ENCODE results near the gene CACHD1. TPM values are rescaled to one million over a fixed set of nuclear protein-coding genes. Genes with fewer than 3 reads are reported as not detected.
"Not testable (repeated sequence)": the region's sequence is repeated elsewhere in the genome, so short reads cannot be mapped to it uniquely, and the experiment has no call there.

CACHD1 gene
- total RNA-seq, 1 experiment from 2014 or later, result under 0.01 TPM

DNA sequence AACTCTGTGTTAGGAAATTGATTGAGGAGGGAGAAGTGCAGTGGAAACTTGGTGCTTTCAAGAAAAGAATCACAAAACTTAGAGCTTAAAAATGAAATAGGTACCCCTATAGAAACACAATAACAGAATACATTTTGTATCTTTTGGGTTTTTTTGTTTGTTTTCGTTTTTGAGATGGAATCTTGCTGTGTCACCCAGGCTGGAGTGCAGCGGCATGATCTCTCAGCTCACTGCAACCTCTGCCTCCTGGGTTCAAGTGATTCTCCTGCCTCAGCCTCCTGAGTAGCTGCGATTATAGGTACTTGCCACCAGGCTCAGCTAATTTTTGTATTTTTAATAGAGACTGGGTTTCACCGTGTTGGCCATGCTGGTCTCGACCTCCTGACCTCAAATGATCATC, 223.5 kb downstream of the CACHD1 start:
- no peak for DNase-seq (ENCODE audit: low read depth)

DNA sequence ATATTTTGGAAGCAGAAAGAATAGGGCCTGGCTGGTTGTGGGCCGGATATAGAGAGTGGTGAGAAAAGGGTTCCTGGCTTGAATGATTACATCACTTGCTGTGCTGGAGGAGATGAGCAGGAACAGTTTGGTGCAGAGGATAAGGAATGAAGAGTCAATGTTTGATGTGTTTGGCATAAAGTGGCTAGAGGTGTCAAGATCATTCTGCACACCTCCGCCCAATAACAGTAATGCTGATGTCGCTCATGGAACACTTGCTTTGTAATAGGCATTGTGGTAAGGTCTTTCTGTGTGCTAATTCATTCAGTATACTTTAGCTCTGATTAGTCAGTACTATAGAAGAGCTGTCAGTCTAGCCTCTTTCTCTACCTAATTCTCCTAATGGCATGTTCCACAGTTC, 226.9 kb downstream of the CACHD1 start:
- DNase-seq (ENCODE audit: low read depth), result no peak

DNA sequence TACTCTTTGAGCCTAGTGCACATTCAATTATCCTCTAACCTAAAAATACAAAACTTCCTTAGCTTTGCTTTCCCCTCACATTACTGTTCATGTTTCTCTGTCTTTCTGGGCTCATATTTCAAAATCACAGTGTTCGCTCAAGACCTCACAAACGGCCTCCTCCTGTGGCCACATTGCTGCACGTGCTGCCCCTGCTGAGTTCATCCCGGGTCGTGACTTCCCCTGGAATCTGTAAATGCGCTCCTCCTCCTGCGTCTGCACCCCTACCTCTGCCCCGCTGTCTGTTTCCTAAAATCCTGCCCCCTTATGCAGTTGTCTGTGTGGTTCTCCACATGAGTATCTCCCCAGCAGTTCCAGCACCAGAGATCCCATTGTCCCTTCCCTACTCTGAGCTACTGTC, 229.4 kb downstream of the CACHD1 start:
- no peak for DNase-seq (ENCODE audit: low read depth)

DNA sequence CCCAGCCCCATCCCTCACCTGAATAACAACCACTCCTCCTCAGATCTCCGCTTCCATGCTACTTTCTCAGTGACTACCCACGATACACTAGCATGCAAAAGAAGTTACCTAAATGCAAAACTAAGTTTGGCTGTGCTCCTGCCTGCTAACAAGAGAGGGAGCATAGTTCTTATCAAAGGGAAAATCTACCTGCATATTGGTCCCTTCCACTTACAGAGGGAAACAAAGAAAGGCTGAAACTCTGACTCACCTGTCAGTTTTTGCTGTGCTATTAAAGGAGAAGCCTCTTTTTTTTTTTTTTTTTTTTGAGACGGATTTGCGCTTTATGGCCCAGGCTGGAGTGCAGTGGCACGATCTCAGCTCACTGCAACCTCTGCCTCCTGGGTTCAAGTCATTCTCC, 231.1 kb downstream of the CACHD1 start:
- no peak for DNase-seq (ENCODE audit: low read depth)

DNA sequence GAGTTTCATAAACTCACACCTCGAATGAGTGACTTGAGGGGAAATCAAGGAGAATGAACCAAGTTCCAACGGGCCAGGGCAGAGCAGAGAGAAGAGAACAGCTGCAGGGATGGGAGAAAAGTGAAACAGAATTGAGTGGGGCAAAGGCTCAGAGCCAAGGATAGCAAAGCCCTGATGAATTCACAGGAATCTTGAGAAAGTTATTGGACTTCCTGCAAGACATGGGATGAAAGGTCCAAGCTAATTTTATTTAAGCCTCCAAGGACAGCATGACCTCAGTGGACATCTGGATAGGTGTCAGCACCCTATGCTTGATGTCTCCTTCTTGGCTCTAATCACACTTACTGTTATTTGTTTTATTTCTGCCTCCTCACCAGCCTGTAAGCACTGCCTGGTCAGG, 232.0 kb downstream of the CACHD1 start:
- DNase-seq (ENCODE audit: low read depth), result no peak

GRCh38 chr1:64702670-64703069, 232.7 kb downstream of the CACHD1 start:
- not testable (repeated sequence) for DNase-seq (ENCODE audit: low read depth)

GRCh38 chr1:64703600-64703999, 233.7 kb downstream of the CACHD1 start:
- DNase-seq (ENCODE audit: low read depth), result no peak

DNA sequence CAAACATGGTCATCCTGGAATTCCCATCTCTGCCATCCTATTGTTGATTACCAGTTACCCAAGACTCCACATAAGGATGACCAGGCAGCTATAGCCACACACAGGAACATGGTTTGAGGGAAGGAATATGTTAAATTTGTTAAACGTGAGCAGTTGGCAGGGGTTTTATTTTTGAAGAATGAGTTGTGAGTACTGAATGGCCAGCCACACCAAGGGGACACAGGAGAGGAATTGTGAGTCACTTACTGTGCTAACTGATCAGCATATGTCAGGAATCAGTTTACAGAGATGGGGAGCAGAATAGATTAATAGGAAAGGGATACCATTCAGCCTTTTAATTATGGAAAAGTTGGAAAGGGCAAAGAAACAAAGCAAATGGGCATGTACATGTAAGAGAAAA, 235.7 kb downstream of the CACHD1 start:
- no peak for DNase-seq (ENCODE audit: low read depth)

DNA sequence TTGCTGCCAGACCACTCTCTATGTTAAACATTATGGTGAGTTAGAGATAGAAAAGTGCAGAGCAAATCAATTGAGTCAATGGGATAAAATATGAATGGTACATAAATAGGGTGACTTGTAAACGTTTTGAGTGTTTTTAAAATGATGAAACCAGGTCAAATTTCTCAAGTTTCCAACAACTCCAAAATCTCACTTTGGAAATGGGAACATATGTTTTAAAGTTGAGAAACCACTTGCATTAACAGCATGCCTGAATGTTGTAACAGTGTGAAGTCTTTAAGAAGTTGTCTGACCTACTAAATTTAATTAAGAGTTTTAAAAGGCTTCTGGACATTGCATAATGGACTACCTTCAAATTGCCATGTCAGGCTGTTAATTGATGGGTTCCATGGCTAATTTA, 241.3 kb downstream of the CACHD1 start:
- no peak for DNase-seq (ENCODE audit: low read depth)

- no peak for DNase-seq (ENCODE audit: low read depth)
Measured at GRCh38 chr1:64712049-64712448, 242.1 kb downstream of the CACHD1 start.

GRCh38 chr1:64715186-64715585, 245.3 kb downstream of the CACHD1 start:
- DNase-seq (ENCODE audit: low read depth), result no peak

DNA sequence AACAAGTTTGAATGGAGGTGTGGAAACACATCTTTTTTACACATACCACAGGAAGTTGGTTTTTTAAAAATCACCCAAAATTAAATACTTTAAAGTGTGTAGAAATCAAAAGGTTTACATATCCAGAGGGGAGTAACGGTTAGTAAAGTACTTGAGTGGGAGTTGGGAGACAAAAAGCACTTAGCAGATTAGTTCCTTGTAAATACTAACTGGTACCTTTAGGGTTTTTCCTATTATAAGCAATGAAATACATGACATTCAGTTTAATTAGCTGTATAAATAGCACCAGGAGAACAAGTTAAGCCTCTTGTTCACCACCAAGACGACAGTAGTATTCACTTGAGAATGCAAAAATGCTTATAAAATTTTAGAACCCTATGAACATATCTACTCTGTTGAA, 251.2 kb downstream of the CACHD1 start:
- no peak for DNase-seq (ENCODE audit: low read depth)

DNA sequence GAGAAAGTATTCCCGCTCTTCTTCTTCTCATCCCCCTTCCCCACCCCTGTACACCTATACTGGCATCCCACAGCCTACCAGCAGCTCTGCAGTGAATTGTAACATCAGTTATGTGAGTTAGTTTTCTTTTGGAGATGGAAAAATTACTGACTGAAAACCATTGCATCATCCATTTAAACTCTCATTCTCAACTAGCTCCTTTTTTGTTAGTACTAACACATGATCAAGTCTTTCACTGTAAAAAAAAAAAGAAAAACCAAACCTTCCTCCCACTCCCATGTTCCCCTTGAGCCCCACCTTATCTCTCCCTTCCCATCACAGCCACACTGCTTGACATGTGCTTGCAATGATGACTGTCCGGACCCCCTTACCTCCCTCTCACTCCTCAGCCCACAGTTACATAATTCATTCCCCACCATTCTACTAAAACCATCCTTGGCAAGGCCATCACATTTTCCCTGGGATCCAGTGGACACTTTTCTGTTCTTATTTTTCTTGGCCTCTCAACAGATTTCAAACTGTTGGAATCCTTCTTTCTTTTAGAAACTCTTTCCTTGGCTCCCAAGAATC, 251.7 kb downstream of the CACHD1 start:
- no peak for DNase-seq (ENCODE audit: low read depth)

DNA sequence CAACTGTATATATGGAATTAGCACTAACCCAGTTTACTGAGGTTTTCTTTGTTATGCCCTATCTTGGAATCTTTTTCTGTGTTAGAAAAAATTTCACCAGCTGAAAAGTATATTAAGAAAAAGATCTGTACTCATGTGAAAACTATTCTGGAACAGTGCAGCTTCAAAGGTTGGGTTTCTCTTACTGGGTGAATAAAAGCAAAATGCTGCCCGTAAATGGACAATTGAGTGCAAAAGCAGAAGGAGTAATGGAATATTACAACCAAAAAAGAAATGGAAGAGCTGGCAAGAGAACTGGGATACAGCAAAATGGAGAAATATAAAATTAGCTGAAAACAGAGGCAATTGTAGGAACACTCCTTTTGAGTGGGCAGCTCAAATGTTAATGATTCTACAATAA, 257.9 kb downstream of the CACHD1 start:
- DNase-seq (ENCODE audit: low read depth), result no peak

- peak; percentile 8 for DNase-seq (ENCODE audit: low read depth)
Measured at GRCh38 chr1:64733581-64734286, 263.8 kb downstream of the CACHD1 start.

GRCh38 chr1:64734287-64734652, 264.3 kb downstream of the CACHD1 start:
- DNase-seq (ENCODE audit: low read depth), result no peak

GRCh38 chr1:64740687-64741086, 270.8 kb downstream of the CACHD1 start:
- not testable (repeated sequence) for DNase-seq (ENCODE audit: low read depth)
